NCI-H82 treated with DMSO at 0.1 percent for 48 hours (cell line): Measurements from ENCODE around the gene ABCG2.
"Not testable (repeated sequence)": the region's sequence is repeated elsewhere in the genome, so short reads cannot be mapped to it uniquely, and the experiment has no call there.

Experiments
- DNase-seq: peaks from one replicate; lab custom pipeline; 2025; ENCODE audit not compliant: unreplicated experiment; lab: John Stamatoyannopoulos, UW

The ABCG2 gene

GRCh38 chr4:88119943-88120342 lies 38.5 kb downstream of the ABCG2 start:
- DNase-seq: no peak

GRCh38 chr4:88115587-88115986 lies 42.9 kb downstream of the ABCG2 start:
- DNase-seq: no peak

DNA sequence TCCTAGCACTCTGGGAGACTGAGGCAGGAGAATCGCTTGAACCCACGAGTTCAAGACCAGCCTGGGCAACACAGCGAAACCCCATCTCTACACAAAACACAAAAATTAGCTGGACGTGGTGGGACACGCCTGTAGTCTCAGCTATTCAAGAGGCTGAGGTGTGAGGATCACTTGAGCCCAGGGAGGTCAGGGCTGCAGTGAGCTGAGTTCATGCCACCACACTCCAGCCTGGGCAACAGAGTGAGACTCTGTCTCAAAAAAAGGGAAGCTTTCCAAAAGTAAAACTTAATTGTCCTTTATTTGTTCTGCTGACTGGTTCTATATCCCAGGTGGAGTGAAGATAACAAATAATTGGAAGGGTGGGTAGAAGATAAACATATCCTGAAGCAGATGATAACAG lies 45.6 kb downstream of the ABCG2 start:
- DNase-seq: no peak

DNA sequence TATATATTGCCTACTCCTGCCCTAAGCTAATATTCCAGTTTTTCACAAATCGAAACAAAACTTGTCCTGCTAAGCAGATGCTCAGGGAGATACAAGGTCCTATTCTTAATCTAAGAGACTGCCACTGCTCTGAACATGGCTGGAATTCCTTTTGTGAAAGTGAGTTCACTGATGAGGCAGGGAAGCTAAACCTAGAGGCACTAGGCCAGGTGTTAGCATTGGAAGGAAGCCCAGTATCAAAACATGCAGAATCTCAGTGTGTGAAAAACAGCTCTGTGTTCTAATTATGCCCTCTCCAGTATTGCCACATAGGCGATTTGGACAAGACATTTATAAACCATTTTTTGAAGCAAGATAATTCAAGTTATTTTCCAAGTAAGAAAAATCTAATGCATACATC lies 47.6 kb downstream of the ABCG2 start:
- DNase-seq: no peak

DNA sequence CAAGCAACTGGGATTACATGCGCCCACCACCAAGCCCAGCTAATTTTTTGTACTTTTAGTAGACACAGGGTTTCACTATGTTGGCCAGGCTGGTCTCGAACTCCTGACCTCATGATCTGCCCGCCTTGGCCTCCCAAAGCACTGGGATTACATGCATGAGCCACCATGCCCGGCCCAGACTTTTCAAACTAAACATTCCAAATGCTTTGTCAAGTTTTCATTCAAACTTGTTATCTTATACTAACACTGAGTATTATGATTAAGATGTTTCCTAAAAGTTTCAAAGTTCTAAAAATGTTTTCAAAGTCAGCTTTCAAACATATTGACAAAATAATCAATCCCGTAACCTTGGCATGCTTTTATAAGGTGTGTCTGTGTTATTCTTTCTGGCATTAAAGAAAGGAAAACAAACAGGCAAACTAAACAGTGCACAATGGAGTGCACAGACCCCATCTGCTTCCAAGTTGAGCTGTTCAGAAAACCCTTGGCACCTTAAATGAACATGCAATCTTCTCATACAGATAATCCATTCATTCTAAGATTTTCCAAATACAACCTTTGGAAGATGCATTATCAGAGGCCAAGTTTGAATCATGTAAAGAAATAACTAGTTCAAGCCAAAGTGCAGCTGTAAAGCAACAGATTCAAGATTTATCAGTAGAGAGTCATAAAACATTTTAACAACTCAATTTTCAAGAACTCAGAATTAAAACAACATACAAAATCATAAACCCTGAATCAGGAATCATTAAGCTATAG lies 49.1 kb downstream of the ABCG2 start:
- DNase-seq: no peak

GRCh38 chr4:88108747-88109122 lies 49.7 kb downstream of the ABCG2 start:
- DNase-seq: no peak

DNA sequence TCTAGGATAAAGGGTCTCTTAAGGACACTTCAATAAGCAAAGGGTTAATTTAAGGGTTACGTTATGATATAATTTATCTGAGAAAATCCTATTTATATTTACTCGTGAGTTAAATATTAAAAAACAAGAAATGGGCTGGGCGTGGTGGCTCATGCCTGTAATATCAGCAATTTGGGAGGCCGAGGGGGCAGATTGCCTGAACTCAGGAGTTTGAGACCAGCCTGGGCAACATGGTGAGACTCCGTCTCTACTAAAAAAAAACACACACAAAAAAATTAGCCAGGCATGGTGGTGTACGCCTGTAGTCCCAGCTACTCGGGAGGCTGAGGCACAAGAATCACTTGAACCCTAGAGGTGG lies 50.4 kb downstream of the ABCG2 start:
- not testable (repeated sequence) for DNase-seq

DNA sequence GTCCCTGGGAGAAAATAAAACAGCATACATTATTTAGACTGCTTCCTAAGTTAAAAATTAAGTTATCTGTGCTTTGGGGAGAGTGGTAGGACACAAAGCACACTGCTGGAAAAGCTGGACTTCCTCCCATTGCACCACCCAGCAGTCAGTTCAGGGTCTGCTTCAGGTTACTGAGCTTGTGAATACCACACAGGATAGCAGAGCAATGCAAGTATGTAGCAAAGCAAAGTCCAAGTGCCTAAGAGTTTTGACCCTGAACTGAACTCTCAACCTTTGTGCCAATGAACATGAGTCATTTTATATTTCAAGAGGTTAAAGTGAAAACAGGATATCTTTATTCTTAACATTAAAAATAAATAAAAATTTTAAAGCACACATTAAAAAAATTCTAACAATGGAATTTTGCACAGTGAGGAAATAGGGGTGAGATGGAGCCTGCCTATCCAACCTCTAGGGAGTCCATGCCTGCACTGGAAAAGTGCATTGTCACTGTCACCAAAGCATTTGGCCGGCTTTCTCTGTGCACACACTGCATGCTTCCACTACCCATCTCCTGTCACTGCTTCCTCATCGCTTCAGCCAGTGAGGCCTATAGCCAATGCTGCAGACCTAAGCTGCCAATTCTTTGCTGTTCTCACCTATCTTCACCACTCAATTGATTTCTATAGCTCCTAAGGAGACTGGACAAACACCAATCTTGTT lies 50.9 kb downstream of the ABCG2 start:
- no peak for DNase-seq

GRCh38 chr4:88106205-88106604 lies 52.2 kb downstream of the ABCG2 start:
- no peak for DNase-seq

DNA sequence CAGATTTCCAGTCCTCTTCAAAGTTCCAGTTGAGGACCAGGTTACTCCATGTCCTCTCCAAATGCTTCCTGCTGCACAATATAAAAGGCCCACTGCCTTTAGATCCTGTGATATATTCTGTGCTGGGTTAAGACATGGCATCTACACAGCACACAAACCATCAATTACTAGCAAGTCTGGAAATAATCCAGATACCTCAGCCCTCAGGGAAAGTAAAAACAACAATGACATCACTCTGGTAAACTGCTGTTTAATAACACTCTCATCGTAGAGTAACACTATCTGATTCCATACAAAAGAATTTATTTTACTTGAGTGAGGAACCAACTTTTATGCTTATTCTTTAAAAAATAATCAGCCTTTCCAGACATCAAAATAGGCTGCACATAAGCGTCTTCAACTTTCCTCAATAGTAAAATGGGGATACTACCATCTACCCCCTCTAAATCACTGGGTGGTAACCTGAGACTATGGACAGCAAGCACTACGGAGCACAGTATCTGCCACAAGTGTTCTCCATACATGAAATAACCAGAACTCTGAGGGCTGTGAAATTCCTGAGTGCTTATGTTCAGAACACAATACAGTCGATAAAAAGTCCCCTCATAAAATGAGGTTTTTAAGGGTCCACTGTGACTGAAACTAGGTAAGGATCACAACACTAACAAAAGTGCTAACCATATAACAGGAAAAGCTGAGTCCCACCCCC lies 53.4 kb downstream of the ABCG2 start:
- DNase-seq: no peak

GRCh38 chr4:88102026-88102425 lies 56.4 kb downstream of the ABCG2 start:
- DNase-seq: no peak

DNA sequence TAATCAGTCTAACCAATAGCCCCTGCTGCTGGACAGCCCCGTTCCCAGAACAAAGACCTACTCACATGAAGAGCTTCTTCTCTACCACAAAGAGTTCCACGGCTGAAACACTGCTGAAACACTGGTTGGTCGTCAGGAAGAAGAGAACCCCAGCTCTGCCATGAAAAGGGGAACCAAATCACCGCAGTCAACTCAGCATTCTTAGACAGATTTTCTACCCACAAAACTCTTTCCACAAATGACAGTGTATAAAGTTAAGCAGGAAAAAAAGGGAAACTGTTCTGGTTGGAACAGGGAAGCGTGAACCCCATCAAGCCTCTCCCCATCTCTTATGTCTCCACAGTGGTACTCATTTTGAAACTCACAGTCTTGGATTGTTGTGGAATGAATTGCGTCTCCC lies 57.3 kb downstream of the ABCG2 start:
- DNase-seq: no peak

DNA sequence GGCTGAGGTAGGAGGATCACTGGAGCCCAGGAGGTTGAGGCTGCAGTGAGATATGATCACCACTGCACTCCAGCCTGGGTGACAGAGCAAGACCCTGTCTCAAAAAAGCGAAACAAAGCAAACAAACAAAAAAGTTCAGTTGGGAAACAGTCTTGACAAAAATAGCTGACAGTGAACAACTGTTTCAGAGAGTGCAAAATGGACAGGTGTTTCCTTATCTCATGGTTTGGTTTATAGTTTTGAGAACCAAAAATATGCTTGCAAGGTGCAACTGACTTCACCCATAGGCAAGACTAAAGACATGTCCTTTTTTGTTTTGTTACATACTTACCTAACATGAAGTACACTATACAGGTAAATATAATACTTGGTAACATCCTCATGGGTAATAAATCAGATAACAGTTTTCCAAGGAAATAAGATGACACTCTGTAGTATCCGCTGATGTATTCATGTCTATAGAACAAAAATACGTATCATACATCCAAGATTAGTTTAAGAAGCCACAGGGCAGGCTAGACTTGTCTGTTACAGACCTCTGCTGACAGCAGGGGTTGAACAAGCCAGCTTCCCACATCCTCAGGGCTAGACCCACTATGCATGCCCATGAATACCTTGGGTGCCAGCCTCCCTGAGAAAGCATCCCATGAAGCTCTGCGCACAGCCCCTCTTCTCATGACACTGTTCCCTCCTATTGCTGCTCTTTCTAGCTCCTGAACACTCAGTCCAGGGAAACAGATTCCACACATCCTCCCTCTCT lies 59.3 kb downstream of the ABCG2 start:
- no peak for DNase-seq

- no peak for DNase-seq
Measured at GRCh38 chr4:88097781-88098180, 60.7 kb downstream of the ABCG2 start.

DNA sequence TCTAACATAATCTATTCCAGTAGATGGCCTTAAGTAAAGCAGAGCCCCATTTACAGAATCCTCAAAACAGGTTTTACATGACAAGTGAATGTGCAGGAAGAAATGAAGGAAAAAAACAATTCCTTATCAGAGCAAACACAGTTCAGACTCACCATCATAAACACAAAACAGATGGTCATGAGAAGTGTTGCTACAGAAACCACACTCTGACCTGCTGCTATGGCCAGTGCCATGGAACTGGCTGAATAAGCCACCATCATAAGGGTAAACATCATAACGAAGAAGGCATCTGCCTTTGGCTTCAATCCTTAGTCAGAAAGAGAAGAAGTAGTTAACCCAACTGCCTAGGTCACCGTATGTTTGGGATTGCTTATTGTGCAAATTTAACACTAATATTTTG lies 61.1 kb downstream of the ABCG2 start:
- no peak for DNase-seq

GRCh38 chr4:88093874-88094273 lies 64.6 kb downstream of the ABCG2 start:
- no peak for DNase-seq

- DNase-seq: no peak
Measured at GRCh38 chr4:88091378-88091777, 67.1 kb downstream of the ABCG2 start.

DNA sequence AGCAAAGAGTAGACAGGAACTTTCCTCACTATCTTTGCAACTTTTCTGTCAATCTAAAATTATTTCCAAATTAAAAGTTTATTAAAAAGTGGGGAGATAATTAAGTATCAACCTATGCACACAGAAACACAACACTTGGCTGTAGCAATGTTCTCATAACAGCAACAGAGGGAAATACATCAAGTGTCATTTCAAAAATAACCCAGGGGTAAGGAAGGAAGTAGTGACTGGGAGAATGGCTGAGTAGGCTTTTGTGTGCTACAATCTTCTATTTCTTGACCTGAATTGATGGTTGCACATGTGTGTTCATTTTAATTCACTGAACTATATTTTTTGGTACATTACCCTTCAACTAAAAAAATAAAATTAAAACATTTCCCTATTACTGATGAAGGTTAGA lies 67.5 kb downstream of the ABCG2 start:
- no peak for DNase-seq

GRCh38 chr4:88087004-88087403 lies 71.4 kb downstream of the ABCG2 start:
- no peak for DNase-seq

GRCh38 chr4:88080626-88081025 lies 77.8 kb downstream of the ABCG2 start:
- no peak for DNase-seq

DNA sequence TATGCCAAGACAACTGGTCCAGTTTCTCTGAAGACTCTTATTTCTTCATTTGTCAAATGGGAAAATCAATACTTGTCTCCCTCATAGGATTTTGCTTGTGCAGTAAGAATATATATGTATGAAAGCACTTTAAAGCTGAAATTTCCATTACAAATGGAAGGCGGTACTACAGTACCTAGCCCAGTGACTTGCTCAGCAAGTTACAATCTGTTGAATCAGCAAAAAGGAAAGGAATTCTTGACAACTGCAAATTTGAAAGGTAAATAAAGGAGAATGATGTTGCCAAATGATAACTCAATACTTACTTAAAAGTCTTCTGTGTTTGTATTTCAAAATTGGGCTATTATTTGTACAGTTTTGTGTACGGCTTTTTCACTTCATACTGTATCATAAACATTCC lies 79.9 kb downstream of the ABCG2 start:
- no peak for DNase-seq
